ENCODE data around the gene EHBP1. TPM values are rescaled to one million over a fixed set of nuclear protein-coding genes. Genes with fewer than 3 reads are reported as not detected.

The EHBP1 gene
- total and polyA plus RNA-seq, 2 experiments from 2014 or later, result 27.2 to 47.9 TPM

GRCh38 chr2:63046961-63047320 is 341.4 kb downstream of the EHBP1 start (continued):
- TF ChIP-seq ZNF462 (CRISPR knock-in tag; IDR thresholded peaks at IDR 0.05) (no peak), ETS1 (IDR thresholded peaks at IDR 0.05) (no peak), EZH2phosphoT487 (IDR thresholded peaks at IDR 0.05; ENCODE audit: unreplicated experiment) (no peak), STAT1 (IDR thresholded peaks at IDR 0.05; ENCODE audit: unreplicated experiment) (no peak), ZNF331 (CRISPR knock-in tag; IDR thresholded peaks at IDR 0.05; ENCODE audit: low read depth) (no peak), CTCF (conservative IDR thresholded peaks at IDR 0.05; ENCODE audit: low read depth in 2 of 2) (no peak)

Data from GM23338 (cell line).